ENCODE measurements around the gene RUSF1. TPM values are rescaled to one million over a fixed set of nuclear protein-coding genes. Genes with fewer than 3 reads are reported as not detected.
A peak's percentile ranks its signal among the peaks of the same experiment; 100 is the strongest.

The RUSF1 gene
- total RNA-seq, 1 donor from 2014 or later = 20.6 TPM

DNA sequence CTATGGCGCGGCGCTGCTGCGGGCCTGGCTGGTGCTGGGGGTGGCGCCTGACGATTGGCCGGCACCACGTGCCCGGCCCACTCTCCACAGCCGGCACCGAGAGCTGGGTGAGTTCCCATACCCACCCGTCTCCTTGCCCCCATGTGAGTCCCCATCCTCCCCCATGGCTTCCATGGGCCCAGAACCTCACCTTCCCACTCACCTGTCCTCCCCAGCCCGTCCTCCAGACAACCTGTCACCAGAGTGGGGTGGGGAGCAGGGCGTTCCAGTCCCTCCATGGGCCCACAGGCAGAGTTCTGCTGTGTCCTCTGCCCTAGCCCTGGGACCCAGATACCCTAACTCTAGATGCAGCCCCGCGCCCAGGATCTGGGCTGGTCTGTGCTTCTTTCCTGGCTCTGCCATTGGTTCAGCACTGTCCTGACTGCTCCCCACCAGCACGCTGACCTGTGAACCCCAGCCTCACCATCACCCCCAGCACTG lies 43.4 kb downstream of the RUSF1 start:
- peaks cover 13% of the 10 kb centered on the region for H3K4me1 ChIP-seq
- no peak overlapping the region for H3K4me3 ChIP-seq
- no peak overlapping the region for H3K27ac ChIP-seq (replicated peaks)
- H3K9me3 ChIP-seq (replicated peaks) = no peaks in the 10 kb centered on the region
- intact Hi-C loops (cut with micrococcal nuclease) = no loop called here
- peaks cover 44% of the 10 kb centered on the region for H3K36me3 ChIP-seq
- no peak for DNase-seq
- no peak for TF ChIP-seq CTCF (IDR thresholded peaks at IDR 0.05; ENCODE audit: borderline replicate concordance)
- no peaks in the 10 kb centered on the region for H3K27me3 ChIP-seq (ENCODE audit: low read depth)

DNA sequence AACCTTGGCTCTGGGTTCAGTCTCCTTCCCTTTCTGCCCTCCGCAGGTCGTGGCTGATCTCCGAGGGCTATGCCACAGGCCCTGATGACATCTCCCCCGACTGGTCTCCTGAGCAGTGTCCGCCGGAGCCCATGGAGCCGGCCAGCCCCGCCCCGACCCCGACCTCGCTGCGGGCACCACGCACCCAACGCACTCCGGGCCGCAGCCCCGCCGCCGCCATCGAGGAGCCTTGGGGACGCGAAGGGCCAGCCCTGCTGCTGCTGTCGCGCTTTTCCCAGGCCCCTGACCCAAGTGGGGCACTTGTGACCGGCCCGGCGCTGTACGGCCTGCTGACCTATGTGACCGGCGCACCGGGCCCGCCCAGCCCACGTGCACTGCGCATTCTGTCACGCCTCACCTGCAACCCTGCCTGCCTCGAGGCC lies 43.8 kb downstream of the RUSF1 start:
- Histone ChIP-seq H3K4me1 (peaks cover 13% of the 10 kb centered on the region), H3K27ac (replicated peaks) (no peak overlapping the region), H3K4me3 (no peak overlapping the region), H3K27me3 (ENCODE audit: low read depth) (no peaks in the 10 kb centered on the region), H3K36me3 (peaks cover 44% of the 10 kb centered on the region), H3K9me3 (replicated peaks) (no peaks in the 10 kb centered on the region)
- intact Hi-C loops (cut with micrococcal nuclease) = no loop called here
- no peak for DNase-seq
- TF ChIP-seq CTCF (IDR thresholded peaks at IDR 0.05; ENCODE audit: borderline replicate concordance) = no peak

GRCh38 chr16:31461921-31462804 lies 46.0 kb downstream of the RUSF1 start:
- no peak overlapping the region for H3K4me3 ChIP-seq
- H3K36me3 ChIP-seq = peaks cover 44% of the 10 kb centered on the region
- H3K9me3 ChIP-seq (replicated peaks) = no peaks in the 10 kb centered on the region
- no peak for TF ChIP-seq CTCF (IDR thresholded peaks at IDR 0.05; ENCODE audit: borderline replicate concordance)
- peaks cover 32% of the 10 kb centered on the region for H3K4me1 ChIP-seq
- intact Hi-C loops (cut with micrococcal nuclease) = no loop called here
- H3K27ac ChIP-seq (replicated peaks) = no peak overlapping the region
- no peaks in the 10 kb centered on the region for H3K27me3 ChIP-seq (ENCODE audit: low read depth)
- DNase-seq = no peak

DNA sequence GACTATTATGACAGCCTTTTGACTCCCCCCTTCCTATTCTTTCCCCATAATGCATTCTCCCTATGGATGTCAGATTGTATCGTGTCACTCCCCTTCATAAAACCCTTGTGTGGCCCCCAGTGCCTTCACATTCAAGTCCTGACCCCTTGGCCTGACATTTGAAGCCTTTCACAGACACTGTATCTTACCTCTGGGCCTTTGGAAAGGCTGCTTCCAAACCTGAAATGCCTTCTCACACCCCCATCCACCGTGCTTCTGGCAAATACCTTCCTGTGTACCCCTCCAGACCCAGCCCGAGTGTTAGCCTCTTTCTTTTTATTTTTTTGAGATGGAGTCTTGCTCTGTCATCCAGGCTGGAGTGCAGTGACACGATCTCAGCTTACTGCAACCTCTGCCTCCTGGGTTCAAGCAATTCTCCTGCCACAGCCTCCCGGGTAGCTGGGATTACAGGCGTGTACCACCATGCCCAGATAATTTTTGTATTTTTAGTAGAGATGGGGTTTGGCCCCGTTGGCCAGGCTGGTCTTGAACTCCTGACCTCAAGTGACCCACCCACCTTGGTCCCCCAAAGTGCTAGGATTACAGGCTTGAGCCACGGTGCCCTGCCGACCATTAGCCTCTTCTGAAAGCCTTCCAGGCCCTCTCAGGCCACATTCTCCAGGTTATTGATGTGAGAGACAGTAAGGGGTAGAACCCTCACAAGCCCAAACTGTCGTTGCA lies 46.8 kb downstream of the RUSF1 start:
- H3K27me3 ChIP-seq (ENCODE audit: low read depth) = no peaks in the 10 kb centered on the region
- no peak overlapping the region for H3K4me3 ChIP-seq
- no peaks in the 10 kb centered on the region for H3K9me3 ChIP-seq (replicated peaks)
- no peak for DNase-seq
- peaks cover 44% of the 10 kb centered on the region for H3K36me3 ChIP-seq
- intact Hi-C loops (cut with micrococcal nuclease) = no loop called here
- H3K4me1 ChIP-seq = peaks cover 40% of the 10 kb centered on the region
- TF ChIP-seq CTCF (IDR thresholded peaks at IDR 0.05; ENCODE audit: borderline replicate concordance) = no peak
- H3K27ac ChIP-seq (replicated peaks) = no peak overlapping the region

GRCh38 chr16:31460582-31461002 lies 47.6 kb downstream of the RUSF1 start:
- DNase-seq = no peak
- Histone ChIP-seq H3K4me1 (peaks cover 48% of the 10 kb centered on the region), H3K9me3 (replicated peaks) (no peaks in the 10 kb centered on the region), H3K27me3 (ENCODE audit: low read depth) (no peaks in the 10 kb centered on the region), H3K27ac (replicated peaks) (peak overlapping the region; percentile 99), H3K36me3 (peaks cover 36% of the 10 kb centered on the region), H3K4me3 (peak overlapping the region; percentile 83)
- TF ChIP-seq CTCF (IDR thresholded peaks at IDR 0.05; ENCODE audit: borderline replicate concordance) = peak; percentile 62
- intact Hi-C loops (cut with micrococcal nuclease) = no loop called here

Measured in left ventricle myocardium inferior (tissue), 1 donor.